ENCODE data around the gene TRRAP.

GRCh38 chr7:98934267-98934666 lies 55.9 kb downstream of the TRRAP start:
- TF ChIP-seq NFE2L2 (conservative IDR thresholded peaks at IDR 0.05; ENCODE audit: low read length) (no peak), CTCF (IDR thresholded peaks at IDR 0.05) (no peak), JUN (IDR thresholded peaks at IDR 0.05) (no peak), POLR2A (IDR thresholded peaks at IDR 0.05; ENCODE audit: low read length) (no peak), EP300 (IDR thresholded peaks at IDR 0.05) (no peak), BHLHE40 (IDR thresholded peaks at IDR 0.05; ENCODE audit: low read depth, low read length) (no peak), ESRRA (IDR thresholded peaks at IDR 0.05; ENCODE audit: borderline replicate concordance, low read length) (no peak), RFX5 (IDR thresholded peaks at IDR 0.05) (no peak), CEBPB (IDR thresholded peaks at IDR 0.05) (no peak), ZFP36 (IDR thresholded peaks at IDR 0.05; ENCODE audit: borderline replicate concordance, partially characterized antibody) (no peak), USF2 (IDR thresholded peaks at IDR 0.05) (no peak)
- TF ChIP-seq, protein P1, sequence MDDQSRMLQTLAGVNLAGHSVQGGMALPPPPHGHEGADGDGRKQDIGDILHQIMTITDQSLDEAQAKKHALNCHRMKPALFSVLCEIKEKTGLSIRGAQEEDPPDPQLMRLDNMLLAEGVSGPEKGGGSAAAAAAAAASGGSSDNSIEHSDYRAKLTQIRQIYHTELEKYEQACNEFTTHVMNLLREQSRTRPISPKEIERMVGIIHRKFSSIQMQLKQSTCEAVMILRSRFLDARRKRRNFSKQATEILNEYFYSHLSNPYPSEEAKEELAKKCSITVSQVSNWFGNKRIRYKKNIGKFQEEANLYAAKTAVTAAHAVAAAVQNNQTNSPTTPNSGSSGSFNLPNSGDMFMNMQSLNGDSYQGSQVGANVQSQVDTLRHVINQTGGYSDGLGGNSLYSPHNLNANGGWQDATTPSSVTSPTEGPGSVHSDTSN (IDR thresholded peaks at IDR 0.05), result no peak
